Measurements from ENCODE around the gene CEACAM16. TPM values are rescaled to one million over a fixed set of nuclear protein-coding genes. Genes with fewer than 3 reads are reported as not detected.

Gene CEACAM16
- polyA plus RNA-seq, 1 donor from 2014 or later = not detected

DNA sequence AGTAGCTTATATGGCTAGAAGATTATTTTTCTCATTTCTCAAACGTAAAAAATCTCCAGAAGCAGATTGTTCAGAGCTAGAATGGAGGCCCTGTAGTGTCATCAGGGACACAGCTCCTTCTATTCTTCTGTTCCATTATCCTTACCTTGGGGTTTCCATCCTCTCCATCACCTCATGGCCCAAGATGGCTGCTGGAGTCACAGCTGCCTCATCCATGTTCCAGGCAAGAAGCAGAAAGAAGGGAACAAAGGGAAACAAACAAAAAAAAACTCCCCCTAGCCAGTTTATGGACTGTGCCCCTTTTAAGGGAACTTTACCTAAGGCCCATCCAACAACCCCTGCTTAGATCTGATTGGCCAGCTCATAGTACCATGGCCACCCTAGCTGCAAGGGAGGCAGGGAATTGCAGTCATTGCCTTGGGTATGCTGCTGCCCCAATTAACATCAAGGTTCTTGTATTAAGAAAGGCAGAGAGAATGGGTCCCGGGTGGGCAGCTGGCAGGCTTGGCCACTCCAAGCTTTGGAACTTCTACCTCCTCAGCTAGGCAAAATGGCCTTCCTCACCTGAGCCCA lies 15.7 kb downstream of the CEACAM16 start:
- H4K20me1 ChIP-seq (ENCODE audit: insufficient read depth) = no peaks in the 10 kb centered on the region
- no peaks in the 10 kb centered on the region for H3K9me2 ChIP-seq (ENCODE audit: insufficient read depth, low read length)
- H2AFZ ChIP-seq (ENCODE audit: low read depth, low read length) = no peak overlapping the region
- H3K79me2 ChIP-seq (replicated peaks; ENCODE audit: insufficient read depth, low read length) = no peaks in the 10 kb centered on the region
- no peaks in the 10 kb centered on the region for H3K9me3 ChIP-seq (ENCODE audit: low read length)
- no peaks in the 10 kb centered on the region for H3K36me3 ChIP-seq (ENCODE audit: insufficient read depth, low read length)
- no peaks in the 10 kb centered on the region for H3F3A ChIP-seq (ENCODE audit: insufficient read depth, low read length, poor library complexity, severe bottlenecking)
- no peak overlapping the region for H3K4me2 ChIP-seq (ENCODE audit: low read length)
- H3K27ac ChIP-seq (ENCODE audit: low read length) = no peak overlapping the region
- no peak overlapping the region for H3K4me3 ChIP-seq (ENCODE audit: low read length)
- no peak overlapping the region for H3K9ac ChIP-seq (ENCODE audit: low read length)
- no peak for TF ChIP-seq SMC3 (conservative IDR thresholded peaks at IDR 0.05; ENCODE audit: poor library complexity)
- no peak for TF ChIP-seq POLR2AphosphoS5 (IDR thresholded peaks at IDR 0.05)
- TF ChIP-seq EP300 (conservative IDR thresholded peaks at IDR 0.05; ENCODE audit: poor library complexity, severe bottlenecking) = no peak
- TF ChIP-seq, protein P1, sequence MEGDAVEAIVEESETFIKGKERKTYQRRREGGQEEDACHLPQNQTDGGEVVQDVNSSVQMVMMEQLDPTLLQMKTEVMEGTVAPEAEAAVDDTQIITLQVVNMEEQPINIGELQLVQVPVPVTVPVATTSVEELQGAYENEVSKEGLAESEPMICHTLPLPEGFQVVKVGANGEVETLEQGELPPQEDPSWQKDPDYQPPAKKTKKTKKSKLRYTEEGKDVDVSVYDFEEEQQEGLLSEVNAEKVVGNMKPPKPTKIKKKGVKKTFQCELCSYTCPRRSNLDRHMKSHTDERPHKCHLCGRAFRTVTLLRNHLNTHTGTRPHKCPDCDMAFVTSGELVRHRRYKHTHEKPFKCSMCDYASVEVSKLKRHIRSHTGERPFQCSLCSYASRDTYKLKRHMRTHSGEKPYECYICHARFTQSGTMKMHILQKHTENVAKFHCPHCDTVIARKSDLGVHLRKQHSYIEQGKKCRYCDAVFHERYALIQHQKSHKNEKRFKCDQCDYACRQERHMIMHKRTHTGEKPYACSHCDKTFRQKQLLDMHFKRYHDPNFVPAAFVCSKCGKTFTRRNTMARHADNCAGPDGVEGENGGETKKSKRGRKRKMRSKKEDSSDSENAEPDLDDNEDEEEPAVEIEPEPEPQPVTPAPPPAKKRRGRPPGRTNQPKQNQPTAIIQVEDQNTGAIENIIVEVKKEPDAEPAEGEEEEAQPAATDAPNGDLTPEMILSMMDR (IDR thresholded peaks at IDR 0.05; ENCODE audit: poor library complexity, severe bottlenecking) = no peak
- TF ChIP-seq MXI1 (conservative IDR thresholded peaks at IDR 0.05; ENCODE audit: poor library complexity, severe bottlenecking) = no peak
- TF ChIP-seq, protein P2, sequence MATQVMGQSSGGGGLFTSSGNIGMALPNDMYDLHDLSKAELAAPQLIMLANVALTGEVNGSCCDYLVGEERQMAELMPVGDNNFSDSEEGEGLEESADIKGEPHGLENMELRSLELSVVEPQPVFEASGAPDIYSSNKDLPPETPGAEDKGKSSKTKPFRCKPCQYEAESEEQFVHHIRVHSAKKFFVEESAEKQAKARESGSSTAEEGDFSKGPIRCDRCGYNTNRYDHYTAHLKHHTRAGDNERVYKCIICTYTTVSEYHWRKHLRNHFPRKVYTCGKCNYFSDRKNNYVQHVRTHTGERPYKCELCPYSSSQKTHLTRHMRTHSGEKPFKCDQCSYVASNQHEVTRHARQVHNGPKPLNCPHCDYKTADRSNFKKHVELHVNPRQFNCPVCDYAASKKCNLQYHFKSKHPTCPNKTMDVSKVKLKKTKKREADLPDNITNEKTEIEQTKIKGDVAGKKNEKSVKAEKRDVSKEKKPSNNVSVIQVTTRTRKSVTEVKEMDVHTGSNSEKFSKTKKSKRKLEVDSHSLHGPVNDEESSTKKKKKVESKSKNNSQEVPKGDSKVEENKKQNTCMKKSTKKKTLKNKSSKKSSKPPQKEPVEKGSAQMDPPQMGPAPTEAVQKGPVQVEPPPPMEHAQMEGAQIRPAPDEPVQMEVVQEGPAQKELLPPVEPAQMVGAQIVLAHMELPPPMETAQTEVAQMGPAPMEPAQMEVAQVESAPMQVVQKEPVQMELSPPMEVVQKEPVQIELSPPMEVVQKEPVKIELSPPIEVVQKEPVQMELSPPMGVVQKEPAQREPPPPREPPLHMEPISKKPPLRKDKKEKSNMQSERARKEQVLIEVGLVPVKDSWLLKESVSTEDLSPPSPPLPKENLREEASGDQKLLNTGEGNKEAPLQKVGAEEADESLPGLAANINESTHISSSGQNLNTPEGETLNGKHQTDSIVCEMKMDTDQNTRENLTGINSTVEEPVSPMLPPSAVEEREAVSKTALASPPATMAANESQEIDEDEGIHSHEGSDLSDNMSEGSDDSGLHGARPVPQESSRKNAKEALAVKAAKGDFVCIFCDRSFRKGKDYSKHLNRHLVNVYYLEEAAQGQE (IDR thresholded peaks at IDR 0.05; ENCODE audit: borderline replicate concordance) = no peak
- no peak for TF ChIP-seq TAF1 (IDR thresholded peaks at IDR 0.05; ENCODE audit: low read depth)
- TF ChIP-seq RAD21 (conservative IDR thresholded peaks at IDR 0.05) = no peak
- no peak for TF ChIP-seq EZH2 (IDR thresholded peaks at IDR 0.05; ENCODE audit: borderline replicate concordance, insufficient read depth, low read length, poor library complexity, severe bottlenecking)
- H3K27me3 ChIP-seq (ENCODE audit: insufficient read depth, low read depth, low read length) = no peaks in the 10 kb centered on the region

DNA sequence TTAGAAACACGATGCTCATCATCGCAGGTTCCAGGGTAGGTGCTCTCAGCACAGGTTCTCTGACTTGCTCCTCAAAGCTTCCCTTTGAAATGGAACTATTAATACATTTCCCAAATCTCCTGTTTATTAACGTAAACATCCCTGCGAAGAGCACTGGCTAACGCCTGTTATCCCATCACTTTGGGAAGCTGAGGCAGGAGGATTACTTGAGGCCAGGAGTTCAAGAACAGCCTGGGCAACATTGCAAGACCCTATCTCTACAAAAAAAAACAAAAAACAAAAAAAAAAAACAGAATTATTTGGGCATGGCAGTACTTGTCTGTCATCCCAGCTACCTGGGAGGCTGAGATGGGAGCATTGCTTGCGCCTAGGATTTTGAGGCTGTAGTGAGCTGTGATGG lies 18.7 kb downstream of the CEACAM16 start:
- TF ChIP-seq POLR2AphosphoS5 (IDR thresholded peaks at IDR 0.05) = no peak
- no peak for TF ChIP-seq RAD21 (conservative IDR thresholded peaks at IDR 0.05)
- no peak for TF ChIP-seq EP300 (conservative IDR thresholded peaks at IDR 0.05; ENCODE audit: poor library complexity, severe bottlenecking)
- TF ChIP-seq MXI1 (conservative IDR thresholded peaks at IDR 0.05; ENCODE audit: poor library complexity, severe bottlenecking) = no peak
- TF ChIP-seq SMC3 (conservative IDR thresholded peaks at IDR 0.05; ENCODE audit: poor library complexity) = no peak
- TF ChIP-seq, protein P1 (IDR thresholded peaks at IDR 0.05; ENCODE audit: poor library complexity, severe bottlenecking) = no peak
- no peak for TF ChIP-seq TAF1 (IDR thresholded peaks at IDR 0.05; ENCODE audit: low read depth)
- TF ChIP-seq EZH2 (IDR thresholded peaks at IDR 0.05; ENCODE audit: borderline replicate concordance, insufficient read depth, low read length, poor library complexity, severe bottlenecking) = no peak
- TF ChIP-seq, protein P2 (IDR thresholded peaks at IDR 0.05; ENCODE audit: borderline replicate concordance) = no peak
- Histone ChIP-seq H3F3A (ENCODE audit: insufficient read depth, low read length, poor library complexity, severe bottlenecking) (no peaks in the 10 kb centered on the region), H2AFZ (ENCODE audit: low read depth, low read length) (no peak overlapping the region), H3K4me2 (ENCODE audit: low read length) (no peak overlapping the region), H4K20me1 (ENCODE audit: insufficient read depth) (no peaks in the 10 kb centered on the region), H3K9ac (ENCODE audit: low read length) (no peak overlapping the region), H3K27me3 (ENCODE audit: insufficient read depth, low read depth, low read length) (no peaks in the 10 kb centered on the region), H3K4me3 (ENCODE audit: low read length) (no peak overlapping the region), H3K9me3 (ENCODE audit: low read length) (no peaks in the 10 kb centered on the region), H3K9me2 (ENCODE audit: insufficient read depth, low read length) (no peaks in the 10 kb centered on the region), H3K27ac (ENCODE audit: low read length) (no peak overlapping the region), H3K79me2 (replicated peaks; ENCODE audit: insufficient read depth, low read length) (no peaks in the 10 kb centered on the region), H3K36me3 (ENCODE audit: insufficient read depth, low read length) (no peaks in the 10 kb centered on the region)
